Upper lobe of left lung (tissue), 4 donors: Measurements from ENCODE around the gene ACSM4.

Experiments
- CTCF ChIP-seq, 6 experiments: fragments of 450-650 bp in 4 of 6; fragments of 200-600 bp in 2 of 6; sonication (generic) in 2 of 6; IDR thresholded peaks; one replicate each; pipeline ENCODE4 v1.5.1; 2016 to 2019; ENCODE audit warnings: antibody characterized with exemption in 6 of 6
- POLR2AphosphoS5 ChIP-seq, 2 donors: sonication (generic); formaldehyde crosslinking; IDR thresholded peaks; one replicate each; pipeline ENCODE4 v1.5.1; 2017; ENCODE audit warnings: antibody characterized with exemption in 2 of 2

DNA sequence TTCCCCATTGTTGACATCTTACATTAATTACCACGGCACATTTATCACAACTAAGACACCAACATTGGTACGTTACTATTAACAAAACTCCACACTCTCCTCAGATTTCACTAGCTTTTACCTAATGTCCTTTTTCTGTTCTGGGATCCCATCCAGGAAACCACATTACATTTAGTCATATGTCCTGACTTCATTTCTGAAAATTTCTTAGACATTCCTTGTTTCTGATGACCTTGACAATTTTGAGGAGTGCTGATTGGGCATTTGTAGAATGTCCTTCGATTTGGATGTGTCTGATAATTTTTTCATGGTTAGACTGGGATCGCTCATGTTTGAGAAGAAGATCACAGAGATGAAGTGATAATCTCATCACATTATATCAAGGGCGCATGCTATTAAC, 34.6 kb upstream of the ACSM4 start:
- TF ChIP-seq CTCF (IDR thresholded peaks at IDR 0.05) (no peak), POLR2AphosphoS5 (IDR thresholded peaks at IDR 0.05) (no peak)
